Superior temporal gyrus (tissue), 1 donor: Measurements from ENCODE around the gene NRAP.

Source experiments
- DNase-seq: peaks from one replicate; pipeline ENCODE4 v3.0.0-alpha.2; 2016; ENCODE audit errors: extremely low spot score

NRAP gene

DNA sequence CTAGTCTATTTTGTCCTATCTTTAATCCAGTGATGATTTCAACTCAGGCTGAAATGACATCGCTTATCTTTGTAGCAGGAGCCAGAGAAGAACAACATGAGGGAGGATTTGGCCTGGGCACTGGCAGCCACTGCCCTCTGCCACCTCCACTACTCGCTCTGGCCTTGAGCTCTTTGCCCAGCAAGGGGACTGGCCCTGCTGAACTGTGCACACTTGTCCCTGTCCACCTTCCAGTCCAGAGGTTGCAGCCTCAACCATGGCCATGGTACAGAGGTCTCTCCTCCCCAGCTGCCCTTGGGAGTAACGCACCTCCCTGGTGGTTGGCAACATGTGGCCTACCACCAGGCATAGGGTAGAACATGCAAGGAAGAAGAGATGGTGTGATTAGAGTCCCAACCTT is 102.6 kb downstream of the NRAP start:
- DNase-seq: no peak

DNA sequence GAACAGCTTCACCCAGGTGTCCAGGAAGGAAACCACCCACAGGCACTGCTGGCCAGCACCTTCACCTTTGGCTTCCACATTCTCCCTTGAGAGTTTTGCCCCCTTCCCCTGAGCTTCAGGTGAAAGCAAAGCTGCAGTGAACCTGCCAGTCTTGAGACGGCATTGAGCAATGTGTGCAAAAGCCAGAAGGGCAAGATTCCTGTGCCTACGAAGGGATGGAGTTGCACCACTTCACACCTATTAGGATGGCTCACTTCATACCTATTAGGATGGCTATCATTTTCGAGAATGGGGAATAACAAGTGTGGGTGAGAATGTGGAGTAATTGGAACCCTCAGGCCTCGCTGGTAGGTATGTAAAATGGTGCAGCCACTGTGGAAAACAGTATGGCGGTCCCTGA is 103.8 kb downstream of the NRAP start:
- DNase-seq: no peak

DNA sequence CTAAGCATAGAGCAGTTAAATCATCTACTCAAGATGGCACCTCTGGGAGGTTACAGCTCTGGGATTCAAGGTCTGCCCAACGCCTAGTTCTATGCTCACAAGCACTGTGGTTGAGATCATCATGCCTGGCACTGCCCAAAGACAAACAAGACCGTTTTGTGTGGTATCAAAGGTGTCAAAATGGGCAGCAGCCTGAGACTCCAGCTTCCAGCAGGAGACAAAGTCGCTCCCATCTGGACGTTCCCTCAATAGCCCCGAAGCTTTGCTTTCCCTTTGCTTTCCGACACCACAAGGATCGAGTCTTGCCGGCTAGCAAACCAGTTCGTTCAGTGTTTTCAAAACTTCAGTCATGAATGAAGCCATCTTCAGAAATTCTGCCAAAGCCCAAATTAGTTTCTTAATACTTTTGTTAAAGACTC is 105.9 kb downstream of the NRAP start:
- DNase-seq: no peak

DNA sequence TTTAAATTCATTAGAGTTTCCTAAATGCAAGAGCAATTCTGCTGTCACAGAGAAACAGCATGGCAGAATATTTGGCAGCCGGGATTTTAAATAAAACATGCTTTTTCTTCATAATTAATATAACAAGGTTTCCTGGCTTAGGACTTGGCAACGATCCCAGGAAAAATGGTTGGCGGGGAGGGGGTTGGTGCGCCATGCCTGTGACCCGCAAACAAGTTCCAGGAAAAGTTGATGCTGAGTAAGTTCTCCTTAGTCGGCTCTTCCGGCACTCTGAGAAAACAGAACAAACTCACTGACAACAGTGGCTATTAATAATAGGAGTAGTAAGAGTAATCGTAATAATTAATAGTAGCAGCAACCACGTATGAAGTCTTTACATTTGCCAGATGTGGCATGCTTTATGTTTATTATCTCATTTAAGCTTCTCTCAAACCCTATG is 106.4 kb downstream of the NRAP start:
- DNase-seq: no peak

DNA sequence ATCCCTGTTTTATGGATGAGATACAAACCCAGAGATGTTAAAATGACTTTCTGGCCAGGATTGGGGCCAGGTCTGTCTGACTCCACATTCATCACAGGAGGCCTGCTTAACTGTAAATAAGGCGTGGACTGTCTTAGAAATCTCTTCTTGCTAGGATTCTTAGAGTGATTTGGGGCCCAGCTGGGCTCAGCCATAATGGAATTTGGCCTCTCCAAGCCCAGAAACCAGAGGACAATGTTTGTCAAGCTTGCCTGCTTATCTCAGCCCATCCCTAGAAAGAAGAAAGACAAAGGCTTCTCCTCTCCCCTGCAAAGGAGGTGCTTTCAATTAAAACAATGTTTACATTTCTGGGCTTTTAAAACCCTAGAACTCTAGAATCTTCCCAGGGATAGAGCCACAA is 108.1 kb downstream of the NRAP start:
- DNase-seq: no peak

DNA sequence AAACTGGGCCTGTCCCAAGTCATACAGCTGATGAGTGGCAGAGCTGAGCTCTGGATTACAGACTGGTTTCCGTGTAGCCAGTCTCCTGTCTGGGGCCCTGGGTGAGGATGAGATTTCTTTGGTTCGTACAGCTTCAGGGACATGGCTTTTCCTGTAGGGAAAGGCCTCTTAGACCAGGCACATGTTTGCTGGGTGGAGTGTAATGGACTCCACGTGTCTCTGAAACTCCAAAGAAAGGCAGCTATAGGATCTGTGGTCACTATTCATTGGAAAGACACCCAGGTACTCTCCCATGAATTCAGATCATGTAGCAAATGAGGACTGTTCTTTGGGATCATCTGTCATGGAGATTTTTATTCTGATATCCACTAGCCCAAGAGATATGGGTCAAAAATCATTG is 108.6 kb downstream of the NRAP start:
- DNase-seq: no peak

DNA sequence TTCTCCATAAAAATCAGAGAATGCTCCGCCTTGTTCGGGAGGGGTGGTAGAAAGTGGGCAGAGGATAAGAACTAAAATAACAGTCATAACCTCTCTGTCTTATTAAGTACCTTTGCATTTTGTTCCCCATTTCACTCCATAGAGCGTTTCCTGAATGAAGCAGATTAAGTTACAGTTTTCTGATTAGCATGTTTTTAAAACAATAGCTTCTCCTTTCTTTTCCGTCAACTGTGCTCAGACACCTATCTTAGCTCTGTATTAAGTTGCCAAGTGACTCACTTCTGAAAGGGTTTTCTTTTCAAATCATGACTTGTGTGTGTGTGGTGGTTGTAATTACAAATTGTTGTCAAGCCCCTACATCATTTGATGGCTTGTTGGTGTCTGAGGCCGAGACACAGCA is 109.6 kb downstream of the NRAP start:
- DNase-seq: no peak

DNA sequence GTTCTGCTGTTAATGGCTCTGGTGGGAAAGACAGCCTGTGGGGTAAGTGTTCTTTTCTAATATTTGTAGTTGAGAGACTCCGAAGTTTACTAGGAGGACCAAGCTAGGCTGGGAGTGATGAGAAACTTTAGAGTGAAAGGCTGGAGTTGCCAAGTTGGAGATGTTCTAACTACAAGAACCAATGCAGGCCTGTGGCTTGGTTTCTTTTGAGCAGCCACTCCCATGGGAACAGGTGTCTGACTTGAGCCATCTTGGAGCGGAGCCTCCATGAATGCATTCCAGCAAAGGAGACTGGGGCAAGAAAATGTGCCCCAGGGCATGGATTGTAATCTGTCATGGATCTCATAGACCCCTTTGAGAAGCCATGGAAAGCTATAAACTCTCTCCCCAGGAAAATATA is 110.7 kb downstream of the NRAP start:
- DNase-seq: no peak

DNA sequence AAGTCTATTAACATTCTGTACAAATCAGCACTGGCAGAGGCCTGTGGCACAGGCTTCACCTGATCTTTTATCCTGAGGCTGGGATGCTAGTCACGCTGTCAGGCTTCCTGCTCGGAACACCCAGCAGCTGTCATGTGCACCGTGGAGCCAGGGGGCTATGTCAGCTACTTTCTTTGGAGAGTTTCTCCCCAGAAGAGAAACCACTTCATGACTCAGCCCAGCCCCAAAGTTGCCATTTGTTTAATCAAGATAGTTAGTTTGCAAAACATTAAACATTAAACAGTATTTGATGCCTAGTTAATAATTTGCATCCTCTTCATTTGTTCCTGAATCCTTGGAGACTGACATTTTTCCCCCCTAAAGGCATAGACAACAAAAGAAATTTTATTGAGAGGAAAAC is 111.1 kb downstream of the NRAP start, which contains the start of gene HABP2:
Gene HABP2 (plus strand): TSS at position 353 of the 400 bp plus-strand sequence. CDS start 69 bp downstream, outside the sequence.
- no peak for DNase-seq

DNA sequence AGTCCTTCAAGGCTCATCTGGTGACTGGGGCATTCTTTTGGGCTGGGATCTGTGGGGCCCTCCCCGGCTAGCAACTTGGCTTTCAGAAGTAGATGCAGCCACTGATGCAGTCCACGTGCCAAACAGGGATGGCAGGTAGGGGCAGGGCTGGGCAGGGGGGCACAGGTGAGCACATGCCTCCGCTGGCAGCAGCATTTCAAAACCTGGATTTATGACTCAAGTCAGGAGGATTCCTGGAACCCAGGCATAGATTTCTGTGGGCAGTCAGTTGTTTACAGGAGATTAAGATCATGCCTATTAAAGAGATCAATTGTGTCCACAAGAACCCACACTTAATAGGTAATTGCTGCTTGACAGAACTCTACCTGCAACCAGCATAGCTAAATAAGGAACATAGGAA is 111.8 kb downstream of the NRAP start:
- DNase-seq: no peak

DNA sequence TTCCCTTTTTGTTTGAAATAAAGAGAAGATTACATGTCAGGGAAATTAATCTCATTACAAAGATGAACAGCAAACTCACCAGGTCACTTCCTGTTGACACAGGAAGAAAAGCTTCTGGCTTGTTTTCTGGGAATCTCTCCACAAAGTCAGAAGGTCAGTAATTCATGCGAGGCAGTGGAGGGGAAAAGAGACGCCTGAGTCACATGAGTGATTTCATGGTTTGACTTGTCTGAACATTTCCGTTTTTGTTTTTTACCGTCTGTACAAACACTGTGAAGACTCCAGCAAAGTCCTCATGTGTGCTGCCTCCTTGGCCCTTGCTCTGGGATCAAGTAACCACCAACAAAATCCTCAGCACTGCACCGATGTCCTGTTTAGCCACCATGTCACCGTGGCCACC is 113.5 kb downstream of the NRAP start:
- no peak for DNase-seq

DNA sequence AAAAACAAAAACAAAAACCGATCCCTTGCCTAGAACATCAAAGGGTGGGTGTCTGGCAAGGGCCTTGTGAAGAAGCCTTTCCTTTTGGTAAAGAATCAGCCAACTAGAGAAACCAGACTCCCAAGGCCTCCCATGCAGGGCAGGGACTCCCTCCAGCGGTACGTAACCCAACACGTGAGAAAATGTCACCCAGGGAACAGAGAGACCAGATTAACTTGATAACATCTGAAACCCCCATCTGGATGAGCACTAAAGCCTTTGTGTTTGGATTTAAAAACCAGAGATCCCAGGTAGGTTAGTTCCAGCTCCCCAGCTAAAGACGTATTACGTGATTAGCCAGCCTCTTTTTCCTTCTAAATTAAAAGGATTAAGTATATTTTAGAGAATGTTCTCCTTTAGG is 114.0 kb downstream of the NRAP start:
- no peak for DNase-seq

DNA sequence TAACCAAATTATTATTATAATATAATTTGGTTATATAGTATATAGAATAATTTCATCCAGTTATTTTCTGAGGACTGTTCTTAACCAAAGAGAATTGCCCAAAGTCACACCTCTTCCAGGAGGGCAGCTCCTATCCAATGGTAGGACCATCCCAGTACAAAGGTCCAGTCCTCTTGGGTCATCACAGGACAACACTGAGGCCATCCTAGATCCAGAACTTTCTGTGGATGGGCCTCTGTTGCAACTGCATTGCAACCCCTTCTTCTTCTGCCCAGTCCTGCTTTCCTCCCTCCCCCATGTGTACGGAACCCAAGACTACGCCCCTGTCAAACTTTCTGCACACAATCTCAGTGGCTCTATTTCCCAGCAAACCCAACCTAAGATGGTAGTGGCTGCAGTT is 116.4 kb downstream of the NRAP start:
- no peak for DNase-seq

DNA sequence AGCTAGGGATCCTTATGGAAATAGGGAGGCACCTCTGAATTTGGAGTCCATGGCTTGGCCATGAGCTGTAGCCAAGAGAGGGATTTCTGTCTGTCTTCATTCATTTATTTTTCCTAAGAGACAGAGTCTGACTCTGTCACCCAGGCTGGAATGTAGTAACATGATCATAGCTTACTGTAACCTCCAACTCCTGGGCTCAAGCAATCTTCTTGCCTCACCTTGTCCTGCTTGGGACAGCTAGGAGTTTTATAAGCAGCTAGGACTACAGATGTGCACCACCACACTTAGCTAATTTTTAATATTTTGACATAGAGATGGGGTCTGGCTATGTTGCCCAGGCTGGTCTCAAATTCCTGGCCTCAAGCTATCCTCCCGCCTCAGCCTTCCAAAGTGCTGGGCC is 119.4 kb downstream of the NRAP start:
- DNase-seq: no peak

DNA sequence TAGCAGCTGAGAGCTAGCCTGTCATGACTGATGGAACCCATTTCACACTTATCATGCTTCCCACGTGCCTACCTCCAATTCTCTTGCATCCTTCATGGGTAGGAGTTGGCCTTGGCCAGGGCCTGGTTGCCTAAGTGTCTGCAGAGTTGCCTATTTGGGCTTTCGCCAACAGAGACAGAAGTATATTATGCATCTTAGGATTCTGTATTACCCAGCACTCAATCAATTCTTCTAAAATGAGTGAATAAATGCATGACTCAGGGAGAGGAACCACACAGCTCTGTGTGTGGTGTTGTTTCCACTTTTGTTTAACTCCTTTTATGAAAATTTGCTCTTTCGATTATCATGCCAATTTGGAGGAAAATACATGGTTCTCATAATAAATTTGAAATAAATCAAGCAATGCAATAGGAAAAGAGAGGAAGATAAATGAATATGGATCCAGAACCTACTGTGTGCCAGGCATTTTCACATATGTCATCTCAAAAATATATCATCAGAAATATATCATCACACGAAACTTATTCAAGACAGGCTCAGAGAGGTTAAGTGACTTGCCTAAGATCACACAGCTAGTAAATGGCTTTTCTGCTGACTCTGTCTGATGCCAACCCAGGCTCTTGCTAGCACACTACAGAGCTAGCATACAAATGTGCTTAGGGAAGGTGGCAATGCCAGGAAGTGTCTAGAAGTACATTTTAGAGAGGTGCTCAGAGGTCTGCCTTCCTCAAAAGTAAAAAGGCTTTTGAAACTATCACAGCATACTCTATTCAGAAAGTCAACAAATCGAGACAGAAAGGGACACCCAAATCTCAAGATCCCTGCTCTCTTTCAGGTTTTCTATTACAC is 120.5 kb downstream of the NRAP start:
- no peak for DNase-seq

DNA sequence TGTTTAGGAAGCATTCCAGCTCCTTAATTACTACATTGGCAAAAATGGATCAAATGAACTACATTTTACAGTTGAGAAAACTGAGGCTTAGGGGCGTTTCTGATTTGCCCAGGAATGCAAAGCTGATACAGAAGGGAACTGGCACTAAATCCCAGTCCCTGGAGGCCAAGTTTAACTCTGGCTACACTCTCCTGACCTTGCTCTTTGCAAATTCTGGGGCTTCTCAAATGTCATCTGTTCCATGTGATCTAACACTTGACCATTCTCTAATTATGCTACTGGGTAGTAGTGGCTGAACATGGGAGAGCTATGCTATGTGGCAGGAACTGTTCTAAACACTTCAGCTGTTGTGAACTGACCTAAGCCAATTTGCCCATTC is 122.3 kb downstream of the NRAP start:
- DNase-seq: no peak

DNA sequence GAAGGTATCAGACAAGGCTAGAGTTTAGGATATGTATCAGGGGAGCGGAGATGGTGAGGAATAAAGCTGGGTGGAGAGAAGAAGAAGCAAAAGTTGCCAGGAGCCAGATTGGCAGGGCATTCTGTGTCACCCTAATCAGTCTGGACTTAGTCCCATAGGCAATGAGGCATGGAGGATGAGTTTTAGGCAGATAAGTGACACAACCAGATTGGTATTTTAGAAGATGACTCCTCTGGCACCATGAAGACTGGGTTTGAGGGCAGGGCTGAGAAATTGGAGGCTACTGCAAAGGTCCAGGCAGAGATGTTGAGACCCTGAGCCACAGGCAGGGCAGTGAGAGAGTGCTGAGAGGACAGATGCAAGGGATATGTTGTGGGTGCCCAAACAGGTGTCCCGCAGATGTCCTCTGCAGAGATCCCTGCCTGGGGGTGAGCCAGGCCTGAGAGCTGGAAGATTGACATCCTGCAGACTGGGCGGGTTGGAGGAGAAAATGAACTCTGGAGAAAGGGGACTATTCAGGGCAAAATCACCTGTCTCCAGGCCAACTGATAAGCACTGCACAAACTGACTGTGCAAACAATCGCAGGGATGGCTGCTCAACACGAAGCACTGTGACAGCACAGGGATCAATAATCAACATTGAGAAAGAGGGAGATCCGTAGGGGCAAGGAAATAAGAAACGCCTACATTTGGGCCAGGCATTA is 122.8 kb downstream of the NRAP start:
- no peak for DNase-seq

DNA sequence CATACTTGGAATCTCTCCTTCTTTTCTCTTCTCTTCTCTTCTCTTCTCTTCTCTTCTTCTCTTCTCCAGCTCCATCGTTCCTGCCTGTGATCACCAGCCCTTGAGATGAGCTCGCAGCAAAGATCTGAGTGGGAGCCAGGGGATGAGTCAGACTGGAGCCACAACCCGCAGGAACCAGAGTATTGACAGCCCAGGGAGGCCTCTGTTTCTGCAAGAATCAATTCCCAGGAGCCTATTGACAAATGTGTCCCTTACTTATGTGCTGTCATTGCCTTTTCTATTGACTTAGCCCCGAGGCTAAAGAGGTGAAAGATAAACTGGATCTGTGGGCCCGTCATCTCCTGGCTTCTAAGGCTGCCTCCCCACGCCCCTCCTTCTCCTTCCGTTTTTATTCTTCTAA is 124.1 kb downstream of the NRAP start:
- no peak for DNase-seq
